Inferior parietal cortex (tissue), 1 donor: ENCODE data around the gene CCDC28B.
A peak's percentile ranks its signal among the peaks of the same experiment; 100 is the strongest.

Source experiments
- DNase-seq: peaks from one replicate; pipeline ENCODE4 v3.0.0-alpha.2; 2016; ENCODE audit errors: extremely low spot score

The CCDC28B gene

GRCh38 chr1:32221980-32222755 is 21.8 kb downstream of the CCDC28B start, which contains the start of the genes EIF3I and TMEM234:
TSS of gene EIF3I (plus strand) at chr1:32222407. CDS start at chr1:32222442, 35 bp downstream.
TSS of gene TMEM234 (minus strand) at chr1:32222353. CDS start at chr1:32222322, 31 bp downstream.
- peak; percentile 98 for DNase-seq

DNA sequence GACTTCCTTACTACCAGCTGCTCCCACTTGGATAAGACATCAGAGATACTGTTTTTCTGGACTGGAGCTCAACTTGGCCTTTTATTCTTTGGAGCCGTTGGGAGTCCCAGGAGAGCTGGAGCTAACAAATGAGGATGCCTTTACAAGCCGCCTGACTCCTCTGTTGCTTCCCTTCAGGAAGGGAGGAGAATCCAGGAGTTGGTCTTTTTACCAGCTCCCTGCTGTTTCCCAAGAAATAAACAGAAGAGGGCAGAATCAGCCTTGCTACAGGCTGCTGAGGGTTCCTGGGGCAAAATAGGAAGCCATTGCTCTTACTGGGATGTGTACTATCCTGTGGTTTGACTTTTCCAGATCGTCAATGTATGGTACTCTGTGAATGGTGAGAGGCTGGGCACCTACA is 23.3 kb downstream of the CCDC28B start:
- DNase-seq = no peak

GRCh38 chr1:32224285-32224684 is 23.9 kb downstream of the CCDC28B start:
- DNase-seq = no peak

- DNase-seq = no peak
Observed at GRCh38 chr1:32228771-32229170, 28.4 kb downstream of the CCDC28B start.

DNA sequence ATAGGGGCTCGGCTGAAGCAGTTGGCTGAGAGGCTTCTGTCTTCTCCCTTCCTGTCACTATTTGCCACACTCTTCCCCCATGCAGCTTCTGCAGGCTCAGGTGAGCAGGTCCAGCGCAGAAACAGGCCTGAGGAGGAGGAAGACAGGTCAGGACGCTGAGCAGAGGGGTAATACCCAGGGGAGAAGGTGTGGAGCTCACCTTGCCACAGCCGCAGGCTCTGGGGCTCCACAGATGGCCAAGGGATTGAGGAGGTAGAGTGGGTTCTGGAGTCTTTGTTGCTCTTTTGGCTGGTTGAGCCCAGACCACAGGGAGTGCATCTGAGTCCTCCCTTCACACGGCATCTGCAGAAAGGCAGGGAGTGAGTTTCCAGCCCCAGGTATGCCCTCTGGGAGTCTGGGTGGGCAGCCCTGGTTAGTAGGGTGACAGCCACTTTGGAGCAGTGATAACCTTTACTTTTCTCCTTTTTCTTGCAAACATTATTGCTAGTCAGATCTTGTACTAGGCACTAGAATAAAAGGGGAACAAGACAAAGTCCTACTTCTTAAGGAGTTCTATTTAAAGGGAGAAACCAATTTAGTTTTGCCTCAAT is 31.5 kb downstream of the CCDC28B start:
- DNase-seq = no peak

DNA sequence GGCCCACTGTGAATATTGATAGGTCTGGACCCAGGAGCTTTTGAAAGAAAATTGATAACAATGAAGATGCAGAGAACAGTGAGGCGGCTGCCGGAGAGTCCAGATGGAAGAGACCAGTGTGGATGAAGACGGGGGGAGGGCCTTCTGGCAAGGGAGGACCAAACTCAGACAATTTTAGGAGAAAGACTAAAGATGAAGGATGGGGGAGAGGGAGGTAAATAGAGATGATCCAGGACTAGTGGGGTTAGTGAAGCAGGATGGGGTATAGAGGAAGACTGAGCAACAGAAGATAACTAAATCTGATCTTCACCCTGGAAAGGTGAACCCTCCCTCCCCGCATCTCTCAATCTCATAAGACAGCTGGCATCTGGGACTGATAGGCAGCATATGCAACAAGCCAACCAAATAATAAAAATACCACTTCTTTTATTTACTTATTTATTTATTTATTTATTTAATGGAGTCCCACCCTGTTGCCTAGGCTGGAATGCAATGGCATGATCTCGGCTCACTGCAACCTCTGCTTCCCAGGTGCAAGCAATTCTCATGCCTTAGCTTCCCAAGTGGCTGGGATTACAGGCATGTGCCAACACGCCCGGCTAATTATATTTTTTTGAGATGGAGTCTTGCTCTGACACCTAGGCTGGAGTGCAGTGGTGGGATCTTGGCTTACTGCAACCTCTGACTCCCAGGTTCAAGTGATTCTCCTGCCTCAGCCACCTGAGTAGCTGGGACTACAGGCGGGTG is 32.3 kb downstream of the CCDC28B start:
- DNase-seq = no peak

DNA sequence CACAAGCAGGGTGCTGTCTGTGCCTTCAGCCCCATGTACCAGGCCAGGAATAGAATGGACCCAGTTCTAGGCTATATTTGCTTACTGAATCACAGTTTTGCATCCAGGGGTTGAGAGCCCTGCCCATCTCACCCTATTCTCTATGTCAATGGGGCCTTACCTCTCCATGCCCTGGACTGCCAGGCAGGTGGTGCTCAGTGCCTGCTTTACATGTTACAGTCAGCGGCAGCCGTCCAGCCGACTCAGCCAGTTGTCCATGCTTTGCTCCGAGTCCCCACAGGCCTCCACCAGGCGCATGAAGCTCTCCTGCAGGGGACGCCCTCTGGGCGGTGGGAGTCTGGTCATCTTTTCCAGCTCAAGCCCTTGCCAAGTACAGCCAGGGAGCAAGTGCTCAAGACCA is 34.4 kb downstream of the CCDC28B start:
- no peak for DNase-seq

DNA sequence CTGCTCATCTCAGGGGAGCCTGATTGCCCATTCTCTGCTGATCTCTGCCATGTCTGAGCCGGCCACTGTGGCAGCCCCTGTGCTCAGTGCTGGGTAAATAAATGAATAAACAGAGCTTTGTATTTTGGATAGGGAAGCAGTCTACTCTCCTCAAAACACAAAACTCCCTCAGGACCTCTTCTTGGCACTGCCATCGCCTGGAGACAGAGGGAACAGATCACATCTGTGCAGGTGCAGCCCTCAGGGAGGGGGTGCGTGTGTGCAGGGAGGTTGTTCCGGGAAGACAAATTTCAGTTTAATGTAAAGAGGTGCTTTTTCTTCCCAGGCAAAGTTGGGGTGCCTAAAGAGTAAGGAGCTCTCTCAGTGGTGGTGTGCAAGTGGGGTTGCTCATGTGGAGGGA is 38.9 kb downstream of the CCDC28B start:
- no peak for DNase-seq

- no peak for DNase-seq
Observed at GRCh38 chr1:32239790-32240139, 39.4 kb downstream of the CCDC28B start.

GRCh38 chr1:32240140-32240951 is 40.0 kb downstream of the CCDC28B start:
- peak; percentile 39 for DNase-seq

DNA sequence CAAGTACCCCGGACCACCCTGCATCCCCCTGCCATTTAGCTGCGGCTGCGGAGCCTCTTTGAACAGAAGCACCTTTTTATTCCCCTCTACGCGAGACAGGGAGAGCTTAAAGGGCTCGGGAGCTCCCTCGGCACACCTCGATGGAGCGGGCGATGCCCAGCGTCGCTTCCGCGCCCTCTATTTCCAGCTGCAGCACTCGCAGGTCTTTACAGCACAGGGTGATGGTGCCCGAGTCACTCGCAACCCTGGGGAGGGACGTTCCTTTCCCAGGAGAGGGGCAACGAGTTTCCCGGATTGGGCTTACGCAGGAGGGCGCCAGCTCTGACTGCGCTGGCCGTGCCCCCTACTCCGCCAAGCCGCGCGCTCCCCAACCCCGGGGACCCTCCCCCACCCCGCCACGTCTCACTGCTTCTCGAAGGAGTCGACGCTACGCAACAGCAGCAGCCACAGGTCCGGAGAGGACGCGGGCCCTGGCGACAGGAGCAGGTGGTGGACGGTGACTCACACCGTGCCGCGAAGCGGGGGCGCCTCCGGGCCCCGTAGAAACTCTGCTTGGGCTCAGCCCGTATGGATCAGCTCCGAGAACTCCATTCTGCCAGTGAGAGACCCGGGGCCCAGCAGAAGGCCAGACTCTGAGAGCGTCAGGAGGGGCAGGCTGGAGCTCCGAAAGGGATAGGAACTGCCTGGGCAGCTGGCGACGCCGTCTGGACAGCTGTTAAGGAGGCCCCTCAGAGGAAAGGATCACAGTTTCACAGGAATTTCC is 40.8 kb downstream of the CCDC28B start:
- peak; percentile 15 for DNase-seq

DNA sequence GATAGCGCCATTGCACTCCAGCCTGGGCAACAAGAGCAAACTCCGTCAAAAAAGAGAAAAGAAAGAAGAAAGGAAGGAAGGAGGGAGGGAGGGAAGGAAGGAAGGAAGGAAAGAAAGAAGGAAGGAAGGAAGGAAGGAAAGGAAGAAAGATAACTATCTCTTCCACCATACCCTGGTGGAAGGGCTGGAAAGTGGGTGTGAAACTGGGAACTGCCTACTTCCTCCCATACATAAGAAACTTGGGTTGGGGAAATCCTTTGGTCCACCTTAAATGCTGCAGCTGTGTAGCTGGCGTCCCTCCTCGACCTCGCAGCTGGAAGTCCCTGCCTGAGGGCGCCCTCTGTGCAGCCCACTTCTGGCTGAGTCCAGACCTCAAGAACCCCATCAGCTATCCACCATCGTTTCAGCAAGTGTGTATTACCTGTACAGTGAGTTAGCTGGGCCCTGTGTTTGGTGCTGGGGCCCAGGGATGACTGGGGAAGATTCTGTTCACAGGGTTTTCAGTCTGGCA is 42.0 kb downstream of the CCDC28B start:
- peak; percentile 41 for DNase-seq

GRCh38 chr1:32246888-32247273 is 46.5 kb downstream of the CCDC28B start, which contains the start of gene FAM167B:
TSS of gene FAM167B (plus strand) at chr1:32247222. CDS start at chr1:32247422, 200 bp downstream.
- DNase-seq = no peak

DNA sequence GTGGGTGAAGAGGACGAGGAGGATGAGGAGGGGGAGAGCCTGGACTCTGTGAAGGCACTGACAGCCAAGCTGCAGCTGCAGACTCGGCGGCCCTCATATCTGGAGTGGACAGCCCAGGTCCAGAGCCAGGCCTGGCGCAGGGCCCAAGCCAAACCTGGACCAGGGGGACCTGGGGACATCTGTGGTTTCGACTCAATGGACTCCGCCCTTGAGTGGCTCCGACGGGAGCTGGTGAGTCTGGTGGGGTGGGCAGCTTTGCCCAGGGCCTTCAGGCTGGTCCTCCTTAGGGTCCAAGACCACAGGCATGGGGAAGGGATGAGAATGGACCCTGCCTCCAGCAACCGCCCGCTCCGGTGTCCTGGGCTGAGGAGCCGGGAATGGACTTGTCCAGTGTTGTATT is 47.1 kb downstream of the CCDC28B start:
- DNase-seq = no peak

DNA sequence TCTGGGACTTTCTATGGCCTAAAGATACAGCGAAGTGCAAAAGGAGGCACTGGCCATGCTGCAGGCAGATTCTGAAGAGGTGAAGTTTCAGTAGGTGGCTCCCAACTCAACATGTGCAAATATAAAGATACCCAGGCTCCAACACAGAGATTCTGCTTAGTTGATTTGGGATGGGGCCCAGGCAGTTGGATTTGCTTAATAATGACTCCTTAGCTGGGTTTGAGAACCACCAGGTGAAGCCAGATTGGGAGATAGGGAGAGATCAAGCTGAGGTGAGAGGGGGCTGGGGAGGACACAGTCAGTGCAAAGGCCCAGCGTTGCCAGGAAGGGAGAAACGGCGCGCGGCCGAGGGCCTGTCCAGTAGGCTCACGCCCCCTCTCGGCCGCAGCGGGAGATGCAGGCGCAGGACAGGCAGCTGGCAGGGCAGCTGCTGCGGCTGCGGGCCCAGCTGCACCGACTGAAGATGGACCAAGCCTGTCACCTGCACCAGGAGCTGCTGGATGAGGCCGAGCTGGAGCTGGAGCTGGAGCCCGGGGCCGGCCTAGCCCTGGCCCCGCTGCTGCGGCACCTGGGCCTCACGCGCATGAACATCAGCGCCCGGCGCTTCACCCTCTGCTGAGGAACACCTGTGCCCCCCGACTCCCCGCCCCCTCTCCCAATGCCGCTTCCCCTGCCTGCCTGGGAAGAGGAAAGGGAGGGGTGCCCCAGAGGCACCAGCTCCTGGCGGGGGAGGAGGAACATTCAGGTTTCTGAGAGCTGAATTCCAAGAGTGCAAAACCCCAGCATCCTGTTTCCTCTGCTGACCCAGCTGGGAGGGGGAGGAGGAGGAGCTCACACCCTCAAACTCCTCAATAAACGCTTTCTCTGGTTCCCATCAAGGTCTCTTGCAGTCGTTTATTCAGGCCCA is 47.8 kb downstream of the CCDC28B start:
- no peak for DNase-seq

- no peak for DNase-seq
Observed at GRCh38 chr1:32249831-32250525, 49.6 kb downstream of the CCDC28B start.

DNA sequence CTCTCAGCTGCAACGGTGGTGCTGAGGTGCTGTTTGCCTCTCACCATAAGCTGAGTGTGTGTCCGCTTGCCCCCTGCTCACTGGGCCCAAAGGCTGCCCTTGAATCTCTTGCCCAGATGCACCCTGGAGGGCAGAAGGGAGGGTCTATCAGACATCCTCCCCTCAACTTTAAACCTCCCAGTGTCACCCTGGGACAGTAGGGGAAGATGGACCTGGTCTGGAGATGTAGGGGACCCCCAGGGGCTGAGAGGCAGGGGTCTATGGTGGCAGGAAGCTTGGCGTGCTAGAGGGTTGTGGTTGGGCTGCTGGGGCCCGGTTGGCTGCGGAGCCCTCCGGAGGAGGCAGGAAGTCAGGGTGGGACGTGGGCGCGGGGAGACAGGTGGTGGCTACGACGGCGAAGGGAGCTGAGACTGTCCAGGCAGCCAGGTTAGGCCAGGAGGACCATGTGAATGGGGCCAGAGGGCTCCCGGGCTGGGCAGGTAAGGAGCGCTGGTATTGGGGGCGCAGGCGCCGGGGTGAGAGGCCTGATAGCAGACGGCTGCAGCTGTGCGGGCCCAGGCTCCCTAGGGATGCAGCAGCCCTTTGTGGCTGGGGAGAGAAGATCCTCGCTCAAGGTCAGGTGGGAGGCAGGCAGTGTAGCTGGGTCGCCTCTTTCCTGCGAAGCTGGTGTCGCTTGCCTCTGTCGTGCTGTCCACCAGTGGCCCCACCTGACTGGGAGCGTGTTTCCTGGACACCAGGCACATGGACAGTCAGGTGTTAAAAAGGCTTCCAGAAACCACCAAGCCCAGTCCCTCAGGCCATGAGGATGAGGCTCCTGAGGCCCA is 50.7 kb downstream of the CCDC28B start, which contains the start of gene LCK:
Gene LCK (plus strand): TSS at position 373 of the 824 bp plus-strand sequence. CDS start 23,065 bp downstream, outside the sequence.
- no peak for DNase-seq
